Spleen (tissue), 11 donors: Measurements from ENCODE around the gene MGMT. TPM values are rescaled to one million over a fixed set of nuclear protein-coding genes. Genes with fewer than 3 reads are reported as not detected.

Source experiments
- DNase-seq: peaks from one replicate; pipeline ENCODE4 v3.0.0-alpha.2; 2020
- H3K27ac ChIP-seq, 8 donors: fragments of 200-600 bp; sonication (generic) in 7 of 8; 1 replicate in 4 of 8; 2 replicates in 4 of 8; pipeline versions ENCODE4 v1.5.0 to v1.8.0; 2016 to 2021; ENCODE audit warnings: inconsistent platforms in 4 of 8, mild to moderate bottlenecking in 4 of 8, moderate library complexity in 1 of 8
- H3K27me3 ChIP-seq, 7 donors: fragments of 200-600 bp; sonication (generic) in 6 of 7; replicated peaks in 1 of 7; 1 replicate in 4 of 7; 2 replicates in 3 of 7; pipeline versions ENCODE4 v1.5.0 to v1.8.0; 2016 to 2021; ENCODE audit warnings: inconsistent platforms in 3 of 7, mild to moderate bottlenecking in 1 of 7
- H3K36me3 ChIP-seq, 6 donors: fragments of 200-600 bp; sonication (generic) in 5 of 6; 1 replicate in 4 of 6; 2 replicates in 2 of 6; pipeline versions ENCODE4 v1.5.0 to v1.8.0; 2016 to 2021; ENCODE audit warnings: inconsistent platforms in 2 of 6
- H3K4me1 ChIP-seq, 6 donors: fragments of 200-600 bp; sonication (generic) in 5 of 6; 1 replicate in 3 of 6; 2 replicates in 3 of 6; pipeline versions ENCODE4 v1.5.0 to v1.8.0; 2016 to 2021; ENCODE audit warnings: inconsistent platforms in 3 of 6
- H3K4me3 ChIP-seq, 8 donors: fragments of 200-600 bp; sonication (generic) in 7 of 8; 1 replicate in 4 of 8; 2 replicates in 4 of 8; pipeline versions ENCODE4 v1.5.0 to v1.8.0; 2016 to 2021; ENCODE audit warnings: inconsistent platforms in 4 of 8, mild to moderate bottlenecking in 4 of 8, moderate library complexity in 2 of 8
- H3K9me3 ChIP-seq, 8 donors: fragments of 200-600 bp; sonication (generic) in 7 of 8; 1 replicate in 4 of 8; 2 replicates in 4 of 8; pipeline versions ENCODE4 v1.5.0 to v1.8.0; 2016 to 2021; ENCODE audit warnings: inconsistent platforms in 4 of 8
- POLR2A ChIP-seq, 3 donors: fragments of 450-650 bp; IDR thresholded peaks; one replicate each; pipeline ENCODE4 v1.5.1; 2017; ENCODE audit warnings: antibody characterized with exemption in 3 of 3, mild to moderate bottlenecking in 1 of 3
- POLR2AphosphoS5 ChIP-seq, 3 donors: sonication (generic); formaldehyde crosslinking; IDR thresholded peaks; one replicate each; pipeline ENCODE4 v1.5.1; 2017; ENCODE audit warnings: antibody characterized with exemption in 3 of 3
- WGBS, 5 donors: extraction: QIAGEN DNeasy Blood & Tissue Kit in 3 of 5; methylation state at CpG; one replicate each; pipeline versions ENCODE4 v1.1.5 to v1.1.7; 2013 to 2018; 5-methylcytosine and 5-hydroxymethylcytosine counted together
- intact Hi-C: fragments of 100-400 bp; cut with DNase I; formaldehyde crosslinking; loops from one replicate; pipeline ENCODE4 v1.15.0; 2023; ENCODE audit warnings: low total_unique reads
- polyA plus RNA-seq, 3 donors: library from polyadenylated mRNA; stranded (reverse); fragments of 200-250 nt; gene quantifications; one replicate each; pipeline ENCODE4 v1.2.1, GENCODE V29; 2013
- total RNA-seq, 7 donors: library from RNA; depleted of rRNA in 3 of 7; stranded (reverse); fragments of >200 nt in 3 of 7; fragmentation: NEBNext Ultra II Directional in 4 of 7; extraction: Animal tissue kit (Norgen Biotek cat#: 25700) in 4 of 7; gene quantifications; one replicate each; pipeline versions ENCODE4 v1.1.0 to v1.2.1, GENCODE V29; 2016 to 2021
- TF ChIP-seq, protein P1 (sequence below), 11 experiments: fragments of 200-600 bp in 7 of 11; fragments of 450-650 bp in 4 of 11; sonication (generic) in 4 of 11; IDR thresholded peaks in 8 of 11; conservative IDR thresholded peaks in 3 of 11; 1 replicate in 7 of 11; 2 replicates in 4 of 11; pipeline versions ENCODE4 v1.4.0 to v1.8.0; 2016 to 2021; ENCODE audit warnings: antibody characterized with exemption in 11 of 11, inconsistent platforms in 4 of 11, mild to moderate bottlenecking in 1 of 11
- donor health status: healthy with polysubstance abuse.
- donor health status: DM: no; HTN: no; CAD: no; lungs with moderate emphysema.
- donor health status: DM: no; HTN: no; CAD: no.
- donor health status: Bipolar disorder and iron deficiency.
- donor health status: healthy.
- donor health status: DM: no; HTN: no; CAD: no.
- donor health status: DM: yes; HTN: yes; CAD: no.

MGMT gene
- total and polyA plus RNA-seq, 10 donors: 14.3 to 33.4 (median 21.7) TPM

DNA sequence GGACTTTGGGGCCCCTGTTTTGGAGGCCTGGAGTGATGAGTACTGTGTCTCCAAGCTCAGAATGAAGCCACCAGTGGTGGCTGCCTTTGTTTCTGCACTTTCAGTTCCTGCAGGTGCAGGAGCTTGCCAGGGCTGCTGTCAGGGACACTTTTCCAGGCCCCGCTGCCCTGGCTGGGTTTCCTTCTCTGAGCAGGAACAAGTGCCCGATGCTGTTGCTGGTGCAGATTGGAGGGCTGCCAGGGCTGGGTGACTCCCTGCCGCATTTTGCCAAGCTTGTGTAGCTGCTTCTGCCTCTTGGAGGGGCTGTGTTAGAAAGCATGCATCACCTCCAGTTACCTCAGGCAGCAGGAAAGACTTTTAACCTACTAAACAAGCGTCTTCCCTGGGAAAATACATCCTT is 211.1 kb downstream of the MGMT start:
- Histone ChIP-seq H3K27me3 (no peaks in the 10 kb centered on the region), H3K4me1 (no peaks in the 10 kb centered on the region), H3K36me3 (peaks cover 0 to 14% (median 0%) of the 10 kb centered on the region in 6 donors), H3K27ac (no peak overlapping the region), H3K4me3 (no peak overlapping the region), H3K9me3 (no peaks in the 10 kb centered on the region)
- TF ChIP-seq, protein P1, sequence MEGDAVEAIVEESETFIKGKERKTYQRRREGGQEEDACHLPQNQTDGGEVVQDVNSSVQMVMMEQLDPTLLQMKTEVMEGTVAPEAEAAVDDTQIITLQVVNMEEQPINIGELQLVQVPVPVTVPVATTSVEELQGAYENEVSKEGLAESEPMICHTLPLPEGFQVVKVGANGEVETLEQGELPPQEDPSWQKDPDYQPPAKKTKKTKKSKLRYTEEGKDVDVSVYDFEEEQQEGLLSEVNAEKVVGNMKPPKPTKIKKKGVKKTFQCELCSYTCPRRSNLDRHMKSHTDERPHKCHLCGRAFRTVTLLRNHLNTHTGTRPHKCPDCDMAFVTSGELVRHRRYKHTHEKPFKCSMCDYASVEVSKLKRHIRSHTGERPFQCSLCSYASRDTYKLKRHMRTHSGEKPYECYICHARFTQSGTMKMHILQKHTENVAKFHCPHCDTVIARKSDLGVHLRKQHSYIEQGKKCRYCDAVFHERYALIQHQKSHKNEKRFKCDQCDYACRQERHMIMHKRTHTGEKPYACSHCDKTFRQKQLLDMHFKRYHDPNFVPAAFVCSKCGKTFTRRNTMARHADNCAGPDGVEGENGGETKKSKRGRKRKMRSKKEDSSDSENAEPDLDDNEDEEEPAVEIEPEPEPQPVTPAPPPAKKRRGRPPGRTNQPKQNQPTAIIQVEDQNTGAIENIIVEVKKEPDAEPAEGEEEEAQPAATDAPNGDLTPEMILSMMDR (IDR thresholded peaks at IDR 0.05 in 8 of 11, conservative IDR thresholded peaks at IDR 0.05 in 3 of 11): no peak
- TF ChIP-seq POLR2AphosphoS5 (IDR thresholded peaks at IDR 0.05): no peak
- TF ChIP-seq POLR2A (IDR thresholded peaks at IDR 0.05): no peak
- DNase-seq: no peak
- WGBS, 5 donors: 74 to 92% (median 79%) methylated on average over 4 of the region's 4 CpGs
- intact Hi-C loops: no loop called here

DNA sequence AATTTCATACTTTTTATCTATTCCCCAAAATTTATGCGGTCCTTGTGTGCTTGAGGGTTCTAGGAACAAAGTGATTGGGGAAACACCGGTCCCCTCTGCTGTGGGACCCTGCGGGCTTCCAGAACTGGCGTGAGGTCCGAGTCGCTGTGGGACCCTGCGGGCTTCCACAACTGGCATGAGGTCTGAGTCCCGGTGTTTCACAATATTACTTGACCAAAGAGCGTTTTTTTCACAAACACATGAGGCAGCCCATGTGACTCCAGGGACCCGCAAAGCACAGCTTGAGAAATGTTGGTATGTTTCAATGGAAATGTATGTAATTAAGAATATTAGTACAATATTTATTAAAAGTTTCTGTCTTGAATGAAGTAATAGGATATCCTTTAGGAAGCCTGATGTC is 212.2 kb downstream of the MGMT start:
- 76 to 98% (median 97%) methylated on average over 10 of the region's 10 CpGs for WGBS, 5 donors
- H3K36me3 ChIP-seq: peaks cover 0 to 14% (median 0%) of the 10 kb centered on the region in 6 donors
- no peaks in the 10 kb centered on the region for H3K27me3 ChIP-seq
- H3K4me3 ChIP-seq: no peak overlapping the region
- H3K27ac ChIP-seq: no peak overlapping the region
- no peaks in the 10 kb centered on the region for H3K4me1 ChIP-seq
- intact Hi-C loops: no loop called here
- no peaks in the 10 kb centered on the region for H3K9me3 ChIP-seq
- TF ChIP-seq, protein P1 (IDR thresholded peaks at IDR 0.05 in 8 of 11, conservative IDR thresholded peaks at IDR 0.05 in 3 of 11): no peak
- TF ChIP-seq POLR2A (IDR thresholded peaks at IDR 0.05) (no peak), POLR2AphosphoS5 (IDR thresholded peaks at IDR 0.05) (no peak)
- DNase-seq: no peak

- Histone ChIP-seq H3K4me3 (no peak overlapping the region), H3K27ac (no peak overlapping the region), H3K4me1 (no peaks in the 10 kb centered on the region), H3K9me3 (no peaks in the 10 kb centered on the region), H3K36me3 (peaks cover 0 to 14% (median 0%) of the 10 kb centered on the region in 6 donors), H3K27me3 (no peaks in the 10 kb centered on the region)
- TF ChIP-seq POLR2AphosphoS5 (IDR thresholded peaks at IDR 0.05): no peak
- no peak for TF ChIP-seq POLR2A (IDR thresholded peaks at IDR 0.05)
- TF ChIP-seq, protein P1 (IDR thresholded peaks at IDR 0.05 in 8 of 11, conservative IDR thresholded peaks at IDR 0.05 in 3 of 11): no peak
- intact Hi-C loops: no loop called here
- WGBS, 5 donors: 92 to 98% (median 96%) methylated on average over 30 to 32 of the region's 32 CpGs
- DNase-seq: no peak
These were observed 213.8 kb downstream of the MGMT start for GRCh38 chr10:129680661-129681344.

DNA sequence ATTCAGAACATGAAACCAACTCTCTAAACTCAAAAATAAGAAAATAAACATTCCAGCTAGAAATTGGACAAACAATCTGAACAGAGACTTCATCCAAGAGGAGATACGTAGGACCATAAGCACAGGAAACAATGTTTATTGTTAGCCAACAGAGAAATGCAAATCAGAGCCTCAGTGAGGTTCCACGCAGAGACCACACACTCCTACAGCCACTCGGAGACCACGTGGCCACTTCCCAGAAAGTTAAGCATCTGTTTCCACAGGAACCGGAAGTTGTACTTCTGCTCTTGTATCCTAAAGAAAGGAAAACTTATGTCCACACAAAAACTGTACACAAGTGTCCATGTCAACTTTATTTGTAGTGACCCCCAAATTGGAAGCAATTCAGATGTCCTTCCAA is 214.8 kb downstream of the MGMT start:
- TF ChIP-seq POLR2A (IDR thresholded peaks at IDR 0.05) (no peak), POLR2AphosphoS5 (IDR thresholded peaks at IDR 0.05) (no peak)
- TF ChIP-seq, protein P1 (IDR thresholded peaks at IDR 0.05 in 8 of 11, conservative IDR thresholded peaks at IDR 0.05 in 3 of 11): no peak
- no peaks in the 10 kb centered on the region for H3K4me1 ChIP-seq
- intact Hi-C loops: no loop called here
- H3K36me3 ChIP-seq: peaks cover 0 to 10% (median 0%) of the 10 kb centered on the region in 6 donors
- no peaks in the 10 kb centered on the region for H3K9me3 ChIP-seq
- no peaks in the 10 kb centered on the region for H3K27me3 ChIP-seq
- DNase-seq: no peak
- H3K4me3 ChIP-seq: no peak overlapping the region
- no peak overlapping the region for H3K27ac ChIP-seq
- 52 to 62% (median 58%) methylated on average over 5 of the region's 5 CpGs for WGBS, 5 donors
